ENCODE measurements around the gene ZNF99.
"Not testable (repeated sequence)": the region's sequence is repeated elsewhere in the genome, so short reads cannot be mapped to it uniquely, and the experiment has no call there.

ZNF99 gene

GRCh38 chr19:22797040-22797439 is 13.1 kb upstream of the ZNF99 start:
- Histone ChIP-seq H3K79me2 (ENCODE audit: insufficient read depth, low read length) (no peaks in the 10 kb centered on the region), H3K4me1 (ENCODE audit: insufficient read depth, low read length, poor library complexity, severe bottlenecking) (no peaks in the 10 kb centered on the region), H3K4me3 (ENCODE audit: low read length, poor library complexity, severe bottlenecking) (no peak overlapping the region), H3K9me2 (replicated peaks; ENCODE audit: low read depth, low read length) (no peaks in the 10 kb centered on the region), H2AFZ (ENCODE audit: low read length) (no peak overlapping the region), H3K36me3 (ENCODE audit: insufficient read depth, low read length) (no peaks in the 10 kb centered on the region), H3K9ac (ENCODE audit: low read depth, low read length, poor library complexity, severe bottlenecking) (no peak overlapping the region), H3F3A (ENCODE audit: low read depth) (no peaks in the 10 kb centered on the region), H3K4me2 (ENCODE audit: low read depth, low read length, poor library complexity, severe bottlenecking) (no peak overlapping the region), H3K27me3 (ENCODE audit: insufficient read depth, low read length, poor library complexity, severe bottlenecking) (no peaks in the 10 kb centered on the region), H3K9me3 (ENCODE audit: insufficient read depth, low read depth, low read length) (peaks cover 5% of the 10 kb centered on the region; the same call in 1 of the 2 replicates), H4K20me1 (ENCODE audit: insufficient read depth, low read length, poor library complexity, severe bottlenecking) (no peaks in the 10 kb centered on the region)
- TF ChIP-seq EZH2phosphoT487 (IDR thresholded peaks at IDR 0.05; ENCODE audit: borderline replicate concordance) (no peak), CTCF (conservative IDR thresholded peaks at IDR 0.05; ENCODE audit: low read length) (no peak)

- H3K9me3 ChIP-seq (ENCODE audit: insufficient read depth, low read depth, low read length); H3K4me1 ChIP-seq (ENCODE audit: insufficient read depth, low read length, poor library complexity, severe bottlenecking); H3F3A ChIP-seq (ENCODE audit: low read depth); H3K79me2 ChIP-seq (ENCODE audit: insufficient read depth, low read length); H3K4me2 ChIP-seq (ENCODE audit: low read depth, low read length, poor library complexity, severe bottlenecking); H3K4me3 ChIP-seq (ENCODE audit: low read length, poor library complexity, severe bottlenecking); H3K36me3 ChIP-seq (ENCODE audit: insufficient read depth, low read length); H3K9ac ChIP-seq (ENCODE audit: low read depth, low read length, poor library complexity, severe bottlenecking); H4K20me1 ChIP-seq (ENCODE audit: insufficient read depth, low read length, poor library complexity, severe bottlenecking); H3K27me3 ChIP-seq (ENCODE audit: insufficient read depth, low read length, poor library complexity, severe bottlenecking); H3K9me2 ChIP-seq (replicated peaks; ENCODE audit: low read depth, low read length); H2AFZ ChIP-seq (ENCODE audit: low read length): not testable (repeated sequence)
Observed at GRCh38 chr19:22792863-22793262, 8.9 kb upstream of the ZNF99 start.

- no peak for TF ChIP-seq EZH2phosphoT487 (IDR thresholded peaks at IDR 0.05; ENCODE audit: borderline replicate concordance)
- no peaks in the 10 kb centered on the region for H3K9me2 ChIP-seq (replicated peaks; ENCODE audit: low read depth, low read length)
- no peak overlapping the region for H3K4me2 ChIP-seq (ENCODE audit: low read depth, low read length, poor library complexity, severe bottlenecking)
- no peaks in the 10 kb centered on the region for H3F3A ChIP-seq (ENCODE audit: low read depth)
- H3K36me3 ChIP-seq (ENCODE audit: insufficient read depth, low read length): no peaks in the 10 kb centered on the region
- H3K9me3 ChIP-seq (ENCODE audit: insufficient read depth, low read depth, low read length): peaks cover 16% of the 10 kb centered on the region; the same call in 1 of the 2 replicates
- no peak overlapping the region for H3K9ac ChIP-seq (ENCODE audit: low read depth, low read length, poor library complexity, severe bottlenecking)
- no peaks in the 10 kb centered on the region for H3K4me1 ChIP-seq (ENCODE audit: insufficient read depth, low read length, poor library complexity, severe bottlenecking)
- no peaks in the 10 kb centered on the region for H3K79me2 ChIP-seq (ENCODE audit: insufficient read depth, low read length)
- H4K20me1 ChIP-seq (ENCODE audit: insufficient read depth, low read length, poor library complexity, severe bottlenecking): no peaks in the 10 kb centered on the region
- H2AFZ ChIP-seq (ENCODE audit: low read length): no peak overlapping the region
- H3K4me3 ChIP-seq (ENCODE audit: low read length, poor library complexity, severe bottlenecking): no peak overlapping the region
- no peaks in the 10 kb centered on the region for H3K27me3 ChIP-seq (ENCODE audit: insufficient read depth, low read length, poor library complexity, severe bottlenecking)
Observed at GRCh38 chr19:22735911-22736645, 47.9 kb downstream of the ZNF99 start.

DNA sequence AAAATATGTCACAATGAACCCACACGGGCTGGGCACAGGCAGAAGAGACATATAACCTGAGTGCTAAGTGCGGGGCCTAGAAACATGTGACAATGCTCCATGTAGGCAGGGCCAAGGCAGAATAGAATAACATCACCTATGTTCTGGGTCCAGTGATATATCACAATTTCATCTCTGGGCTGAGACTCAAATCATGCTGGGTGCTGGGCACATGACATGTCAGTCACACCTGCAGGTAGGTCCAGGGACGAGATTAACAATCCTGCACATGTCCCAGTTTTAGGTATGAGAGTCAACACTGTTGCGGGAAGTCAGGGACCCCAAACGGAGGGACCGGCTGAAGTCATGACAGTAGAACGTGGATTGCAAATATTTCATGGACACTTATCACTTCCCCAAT is 50.3 kb downstream of the ZNF99 start:
- no peak overlapping the region for H3K4me2 ChIP-seq (ENCODE audit: low read depth, low read length, poor library complexity, severe bottlenecking)
- no peaks in the 10 kb centered on the region for H3K27me3 ChIP-seq (ENCODE audit: insufficient read depth, low read length, poor library complexity, severe bottlenecking)
- no peaks in the 10 kb centered on the region for H3K79me2 ChIP-seq (ENCODE audit: insufficient read depth, low read length)
- no peak overlapping the region for H2AFZ ChIP-seq (ENCODE audit: low read length)
- H4K20me1 ChIP-seq (ENCODE audit: insufficient read depth, low read length, poor library complexity, severe bottlenecking): no peaks in the 10 kb centered on the region
- no peaks in the 10 kb centered on the region for H3K9me2 ChIP-seq (replicated peaks; ENCODE audit: low read depth, low read length)
- H3K36me3 ChIP-seq (ENCODE audit: insufficient read depth, low read length): no peaks in the 10 kb centered on the region
- H3K9ac ChIP-seq (ENCODE audit: low read depth, low read length, poor library complexity, severe bottlenecking): no peak overlapping the region
- H3K4me3 ChIP-seq (ENCODE audit: low read length, poor library complexity, severe bottlenecking): no peak overlapping the region
- H3K9me3 ChIP-seq (ENCODE audit: insufficient read depth, low read depth, low read length): peaks cover 8% of the 10 kb centered on the region; the same call in 1 of the 2 replicates
- H3K4me1 ChIP-seq (ENCODE audit: insufficient read depth, low read length, poor library complexity, severe bottlenecking): no peaks in the 10 kb centered on the region
- H3F3A ChIP-seq (ENCODE audit: low read depth): no peaks in the 10 kb centered on the region
- TF ChIP-seq EZH2phosphoT487 (IDR thresholded peaks at IDR 0.05; ENCODE audit: borderline replicate concordance) (no peak), CTCF (conservative IDR thresholded peaks at IDR 0.05; ENCODE audit: low read length) (no peak)

DNA sequence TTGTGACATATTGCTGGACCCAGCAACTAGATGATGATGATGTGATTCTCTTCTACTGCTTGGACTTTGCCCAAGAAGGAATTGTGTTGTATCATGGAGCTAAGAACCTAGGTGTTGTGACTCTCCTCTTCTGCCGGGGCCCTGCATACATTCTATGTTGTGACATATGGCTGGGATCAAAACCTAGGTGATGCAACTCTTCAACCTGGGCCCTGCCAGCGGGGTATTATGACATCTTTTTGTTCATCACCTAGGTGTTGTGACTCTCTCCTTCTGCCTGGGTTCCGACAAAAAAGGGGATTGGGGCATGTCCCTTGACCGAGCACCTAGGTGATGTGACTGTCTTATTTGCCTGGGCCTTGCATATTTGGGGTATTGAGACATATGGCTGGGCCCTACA is 55.7 kb downstream of the ZNF99 start:
- not testable (repeated sequence) for H3F3A ChIP-seq (ENCODE audit: low read depth); H3K36me3 ChIP-seq (ENCODE audit: insufficient read depth, low read length); H2AFZ ChIP-seq (ENCODE audit: low read length); H4K20me1 ChIP-seq (ENCODE audit: insufficient read depth, low read length, poor library complexity, severe bottlenecking); H3K9ac ChIP-seq (ENCODE audit: low read depth, low read length, poor library complexity, severe bottlenecking); H3K27me3 ChIP-seq (ENCODE audit: insufficient read depth, low read length, poor library complexity, severe bottlenecking); H3K9me2 ChIP-seq (replicated peaks; ENCODE audit: low read depth, low read length); H3K4me1 ChIP-seq (ENCODE audit: insufficient read depth, low read length, poor library complexity, severe bottlenecking); H3K9me3 ChIP-seq (ENCODE audit: insufficient read depth, low read depth, low read length); H3K79me2 ChIP-seq (ENCODE audit: insufficient read depth, low read length); H3K4me2 ChIP-seq (ENCODE audit: low read depth, low read length, poor library complexity, severe bottlenecking); H3K4me3 ChIP-seq (ENCODE audit: low read length, poor library complexity, severe bottlenecking)

GRCh38 chr19:22721533-22721932 is 62.4 kb downstream of the ZNF99 start:
- not testable (repeated sequence) for H3K9me3 ChIP-seq (ENCODE audit: insufficient read depth, low read depth, low read length); H3K27me3 ChIP-seq (ENCODE audit: insufficient read depth, low read length, poor library complexity, severe bottlenecking)

More at GRCh38 chr19:22721533-22721932, 62.4 kb downstream of the ZNF99 start:
- H3K79me2 ChIP-seq (ENCODE audit: insufficient read depth, low read length); H3K9me2 ChIP-seq (replicated peaks; ENCODE audit: low read depth, low read length); H2AFZ ChIP-seq (ENCODE audit: low read length); H3K4me2 ChIP-seq (ENCODE audit: low read depth, low read length, poor library complexity, severe bottlenecking); H3K9ac ChIP-seq (ENCODE audit: low read depth, low read length, poor library complexity, severe bottlenecking); H3K4me1 ChIP-seq (ENCODE audit: insufficient read depth, low read length, poor library complexity, severe bottlenecking); H3K36me3 ChIP-seq (ENCODE audit: insufficient read depth, low read length); H4K20me1 ChIP-seq (ENCODE audit: insufficient read depth, low read length, poor library complexity, severe bottlenecking); H3K4me3 ChIP-seq (ENCODE audit: low read length, poor library complexity, severe bottlenecking); H3F3A ChIP-seq (ENCODE audit: low read depth): not testable (repeated sequence)
